Measurements from ENCODE around the gene SEMA3D.

The SEMA3D gene

GRCh38 chr7:85038466-85038865, 148.4 kb downstream of the SEMA3D start:
- H3K4me3 ChIP-seq (ENCODE audit: low read length) = no peak overlapping the region
- DNase-seq (ENCODE audit: low read depth) = no peak
- no peak for TF ChIP-seq CTCF (IDR thresholded peaks at IDR 0.05; ENCODE audit: insufficient read depth, low read depth, low read length, missing control alignments)

GRCh38 chr7:85033263-85033662, 153.6 kb downstream of the SEMA3D start:
- H3K4me3 ChIP-seq (ENCODE audit: low read length) = no peak overlapping the region
- DNase-seq (ENCODE audit: low read depth) = no peak
- TF ChIP-seq CTCF (IDR thresholded peaks at IDR 0.05; ENCODE audit: insufficient read depth, low read depth, low read length, missing control alignments) = no peak

GRCh38 chr7:85031475-85031874, 155.4 kb downstream of the SEMA3D start:
- no peak overlapping the region for H3K4me3 ChIP-seq (ENCODE audit: low read length)
- no peak for DNase-seq (ENCODE audit: low read depth)
- TF ChIP-seq CTCF (IDR thresholded peaks at IDR 0.05; ENCODE audit: insufficient read depth, low read depth, low read length, missing control alignments) = no peak

GRCh38 chr7:85030893-85031292, 156.0 kb downstream of the SEMA3D start:
- H3K4me3 ChIP-seq (ENCODE audit: low read length) = no peak overlapping the region
- peak; percentile 43 for TF ChIP-seq CTCF (IDR thresholded peaks at IDR 0.05; ENCODE audit: insufficient read depth, low read depth, low read length, missing control alignments)
- peak; percentile 52 for DNase-seq (ENCODE audit: low read depth)

GRCh38 chr7:85025312-85025756, 161.5 kb downstream of the SEMA3D start:
- TF ChIP-seq CTCF (IDR thresholded peaks at IDR 0.05; ENCODE audit: insufficient read depth, low read depth, low read length, missing control alignments) = no peak
- no peak overlapping the region for H3K4me3 ChIP-seq (ENCODE audit: low read length)
- DNase-seq (ENCODE audit: low read depth) = peak; percentile 84

- H3K4me3 ChIP-seq (ENCODE audit: low read length) = no peak overlapping the region
- no peak for DNase-seq (ENCODE audit: low read depth)
- TF ChIP-seq CTCF (IDR thresholded peaks at IDR 0.05; ENCODE audit: insufficient read depth, low read depth, low read length, missing control alignments) = no peak
Measured at GRCh38 chr7:85023916-85024315, 162.9 kb downstream of the SEMA3D start.

GRCh38 chr7:85023066-85023712, 163.7 kb downstream of the SEMA3D start:
- peak; percentile 51 for TF ChIP-seq CTCF (IDR thresholded peaks at IDR 0.05; ENCODE audit: insufficient read depth, low read depth, low read length, missing control alignments)
- no peak overlapping the region for H3K4me3 ChIP-seq (ENCODE audit: low read length)

More at GRCh38 chr7:85023066-85023712, 163.7 kb downstream of the SEMA3D start:
- peak; percentile 57 for DNase-seq (ENCODE audit: low read depth)
